Measurements from ENCODE around the gene MCC.

GRCh38 chr5:113123618-113124017 lies 364.6 kb downstream of the MCC start:
- peak in 1 of 6 experiments; percentile 22 for TF ChIP-seq CTCF (IDR thresholded peaks at IDR 0.05)
- TF ChIP-seq POLR2A (IDR thresholded peaks at IDR 0.05) = no peak
